Effector CD8-positive, alpha-beta T cell (primary cell): ENCODE measurements around the gene B3GAT3.
"Not testable (repeated sequence)": the region's sequence is repeated elsewhere in the genome, so short reads cannot be mapped to it uniquely, and the experiment has no call there.

ENCODE experiments used
- DNase-seq: peaks from one replicate; lab custom pipeline; 2025; lab: John Stamatoyannopoulos, UW
- total RNA-seq, 4 experiments: gene quantifications; one replicate each; lab custom pipeline; 2026; lab: John Stamatoyannopoulos, UW

B3GAT3 gene
- total RNA-seq, result 53.6 to 72.5 (median 56.0) reads per million in 4 experiments

GRCh38 chr11:62621567-62622470, at the start of gene B3GAT3:
B3GAT3 (minus strand) TSS chr11:62621986; CDS start chr11:62621947, 39 bp downstream.
- peak; percentile 92 for DNase-seq

DNA sequence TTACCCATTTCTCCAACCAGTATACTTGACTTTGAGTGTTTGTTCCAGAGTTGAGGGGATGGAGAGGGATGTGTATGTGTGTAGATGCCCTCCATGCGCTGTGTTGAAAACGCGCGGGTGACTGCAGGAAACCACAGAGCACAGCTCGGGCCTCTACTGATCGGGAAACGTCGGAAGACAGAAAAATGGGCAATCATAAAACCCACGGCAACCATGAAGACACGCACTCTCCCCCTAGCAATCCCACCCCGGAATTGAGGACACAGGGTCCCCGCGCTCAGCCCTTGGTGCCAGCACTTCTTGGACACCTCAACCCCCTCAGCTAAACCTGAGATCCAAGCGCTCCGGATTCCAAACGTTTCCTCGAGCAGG, 49.4 kb upstream of the B3GAT3 start:
- no peak for DNase-seq

GRCh38 chr11:62669420-62670161, 47.8 kb upstream of the B3GAT3 start:
- DNase-seq, result no peak

- DNase-seq, result no peak
Observed at GRCh38 chr11:62667460-62667859, 45.7 kb upstream of the B3GAT3 start.

DNA sequence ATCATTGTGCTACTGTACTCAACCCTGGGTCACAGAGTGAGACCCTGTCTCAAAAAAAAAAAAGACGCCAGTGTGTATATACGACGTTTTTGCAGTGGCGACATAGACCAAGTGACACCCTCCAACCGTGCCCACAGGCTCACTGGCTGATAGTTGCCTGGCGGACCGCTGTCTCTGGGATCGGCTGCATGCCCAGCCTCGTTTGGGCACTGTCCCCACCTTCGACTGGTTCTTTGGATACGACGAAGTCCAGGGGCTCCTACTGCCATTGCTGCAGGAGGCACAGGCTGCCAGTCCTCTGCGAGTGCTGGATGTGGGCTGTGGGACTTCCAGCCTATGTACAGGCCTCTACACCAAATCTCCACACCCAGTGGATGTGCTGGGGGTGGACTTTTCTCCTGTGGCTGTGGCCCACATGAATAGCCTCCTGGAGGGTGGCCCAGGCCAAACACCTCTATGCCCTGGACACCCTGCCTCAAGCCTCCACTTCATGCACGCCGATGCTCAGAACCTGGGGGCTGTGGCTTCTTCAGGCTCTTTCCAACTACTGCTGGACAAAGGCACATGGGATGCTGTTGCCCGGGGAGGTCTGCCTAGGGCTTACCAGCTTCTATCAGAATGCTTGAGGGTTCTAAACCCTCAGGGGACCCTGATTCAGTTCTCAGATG, 44.6 kb upstream of the B3GAT3 start:
- DNase-seq, result no peak

GRCh38 chr11:62665599-62666258, 43.9 kb upstream of the B3GAT3 start:
- DNase-seq, result peak; percentile 31

DNA sequence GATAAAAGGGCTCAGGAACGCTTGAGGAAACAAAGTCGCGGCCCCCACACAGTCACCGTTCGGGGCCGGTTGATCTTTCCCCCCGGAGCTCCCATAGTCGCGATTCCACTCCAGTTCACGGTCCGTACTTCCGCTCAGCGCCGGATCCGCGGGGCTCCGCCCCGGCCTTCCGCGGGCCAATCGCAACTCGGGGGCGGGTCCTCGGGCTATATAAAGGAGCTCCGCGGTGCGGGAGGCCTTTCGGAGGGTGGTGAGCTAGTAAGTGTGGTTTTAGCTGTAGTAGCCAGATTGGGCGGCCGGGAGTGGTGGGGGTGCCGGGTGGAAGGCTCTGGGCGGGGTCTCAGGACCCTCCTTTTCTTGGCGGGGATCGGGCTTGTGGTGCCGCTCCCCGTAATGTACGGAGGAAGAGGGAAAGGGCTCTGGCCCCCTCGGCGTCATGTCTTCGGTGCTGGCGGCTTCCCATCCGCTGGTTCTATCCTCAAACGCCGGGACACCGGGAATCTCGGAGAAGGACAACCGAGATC, 43.4 kb upstream of the B3GAT3 start, which contains the start of the genes C11orf98 and CSKMT:
C11orf98 (minus strand) TSS at position 136 of the 524 bp plus-strand sequence; CDS start at position 95, 41 bp downstream.
CSKMT (plus strand) TSS at position 238 of the 524 bp plus-strand sequence. CDS start 568 bp downstream, outside the sequence.
- peak; percentile 93 for DNase-seq

- DNase-seq, result peak; percentile 52
Observed at GRCh38 chr11:62664405-62665074, 42.8 kb upstream of the B3GAT3 start.

GRCh38 chr11:62656796-62657429, 35.1 kb upstream of the B3GAT3 start:
- DNase-seq, result no peak

DNA sequence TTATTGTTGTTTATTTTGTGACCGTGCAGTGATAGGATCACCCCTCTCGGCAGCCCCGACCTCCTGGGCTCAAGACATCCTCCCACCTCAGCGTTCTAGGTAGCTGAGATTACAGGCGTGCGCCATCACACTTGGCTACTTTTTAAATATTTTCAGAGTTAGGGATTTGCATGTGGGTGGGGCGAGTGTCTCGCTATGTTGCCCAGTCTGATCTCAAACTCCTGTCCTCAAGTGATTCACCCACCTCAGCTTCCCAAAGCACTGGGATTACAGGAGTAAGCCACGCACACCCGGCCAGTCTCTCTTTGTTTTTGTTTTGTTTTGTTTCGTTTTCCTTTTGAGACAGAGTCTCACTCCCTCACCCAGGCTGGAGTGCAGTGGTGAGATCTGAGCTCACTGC, 32.5 kb upstream of the B3GAT3 start:
- no peak for DNase-seq

GRCh38 chr11:62652161-62653006, 30.6 kb upstream of the B3GAT3 start:
- DNase-seq, result no peak

DNA sequence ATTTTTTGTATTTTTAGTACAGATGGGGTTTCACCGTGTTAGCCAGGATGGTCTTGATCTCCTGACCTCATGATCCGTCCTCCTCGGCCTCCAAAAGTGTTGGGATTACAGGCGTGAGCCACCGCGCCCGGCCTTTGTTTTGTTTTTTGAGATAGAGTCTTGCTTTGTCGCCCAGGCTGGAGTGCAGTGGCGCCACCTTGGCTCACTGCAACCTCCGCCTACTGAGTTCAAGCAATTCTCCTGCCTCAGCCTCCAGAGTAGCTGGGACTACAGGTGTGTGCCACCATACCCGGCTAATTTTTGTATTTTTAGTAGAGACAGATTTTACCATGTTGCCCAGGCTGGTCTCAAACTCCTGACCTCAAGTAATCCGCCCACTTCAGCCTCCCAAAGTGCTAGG, 28.5 kb upstream of the B3GAT3 start:
- DNase-seq, result not testable (repeated sequence)

DNA sequence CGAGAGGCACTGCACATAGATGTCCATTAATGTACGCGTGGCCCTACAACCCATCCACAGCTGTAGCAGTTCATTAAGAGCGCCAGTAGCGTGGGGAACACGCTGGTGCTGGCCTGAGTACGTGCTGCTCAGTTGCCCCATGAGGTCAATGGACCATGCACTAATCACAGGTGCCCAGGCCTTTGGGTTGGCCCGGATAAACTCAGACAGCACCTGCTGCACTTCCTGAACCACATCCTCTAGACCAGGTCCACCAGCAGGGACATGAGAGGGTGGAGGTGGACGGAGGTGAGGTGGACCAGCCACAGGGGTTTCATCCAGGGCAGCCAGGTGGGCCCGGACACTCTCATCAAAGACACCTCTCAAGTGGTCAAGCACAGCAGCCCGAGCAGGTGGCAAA, 27.7 kb upstream of the B3GAT3 start:
- DNase-seq, result no peak

DNA sequence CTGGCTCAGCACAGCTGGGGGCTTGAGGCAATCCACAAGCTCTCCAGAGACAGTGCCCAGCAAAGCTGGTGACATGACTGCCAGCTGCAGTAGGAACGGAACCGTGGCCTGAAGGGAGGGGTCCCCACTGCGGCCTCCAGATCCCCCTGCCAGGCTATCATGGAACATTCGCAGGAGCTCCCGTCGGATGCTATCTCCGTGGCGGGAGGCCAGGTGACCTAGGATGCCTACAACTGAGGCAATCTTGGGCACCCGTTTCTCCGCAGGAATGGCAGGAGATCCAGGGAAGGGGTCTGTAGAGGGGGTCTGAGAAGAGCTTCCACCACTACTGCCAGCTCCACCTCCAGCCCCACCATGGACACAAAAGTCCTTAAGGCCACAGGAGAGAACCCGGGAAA, 27.2 kb upstream of the B3GAT3 start:
- DNase-seq, result no peak

DNA sequence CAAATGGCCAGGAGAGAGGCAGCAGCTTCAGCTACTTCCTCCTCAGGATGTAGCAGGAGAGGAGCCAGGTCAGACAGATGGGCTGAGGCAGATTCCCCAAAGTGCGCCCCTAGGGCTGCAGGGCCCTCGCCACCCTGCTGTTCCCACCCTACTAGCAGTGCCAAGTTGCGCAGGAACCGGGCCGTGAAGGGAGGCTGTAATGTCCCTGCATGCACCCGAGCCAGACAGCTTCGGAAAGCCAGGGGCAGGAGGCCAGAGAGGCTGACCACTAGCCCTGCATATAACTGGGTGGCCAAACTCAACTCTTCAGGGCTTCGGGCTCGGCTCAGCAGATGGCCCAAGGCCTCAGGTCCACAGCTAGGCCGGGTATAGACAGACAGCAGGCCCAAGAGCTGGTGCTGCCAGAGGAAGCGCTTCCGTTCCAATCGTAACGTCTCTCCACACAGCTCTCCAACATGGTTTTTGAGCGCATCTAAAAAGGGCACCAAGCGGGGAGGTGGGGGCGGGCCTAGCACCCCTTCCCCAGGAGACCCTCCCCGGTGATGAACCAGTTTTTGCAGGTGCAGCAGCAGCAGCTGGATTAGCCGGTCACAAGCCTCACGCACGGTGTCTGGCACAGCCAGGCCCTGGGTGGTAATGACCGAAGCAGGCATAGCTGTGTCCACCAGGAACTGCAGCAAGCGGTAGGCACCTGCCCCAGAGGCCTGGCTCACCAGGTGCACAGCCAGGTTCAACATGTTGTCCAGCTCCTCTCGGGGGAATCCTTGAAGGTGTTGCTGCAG, 26.6 kb upstream of the B3GAT3 start:
- no peak for DNase-seq

DNA sequence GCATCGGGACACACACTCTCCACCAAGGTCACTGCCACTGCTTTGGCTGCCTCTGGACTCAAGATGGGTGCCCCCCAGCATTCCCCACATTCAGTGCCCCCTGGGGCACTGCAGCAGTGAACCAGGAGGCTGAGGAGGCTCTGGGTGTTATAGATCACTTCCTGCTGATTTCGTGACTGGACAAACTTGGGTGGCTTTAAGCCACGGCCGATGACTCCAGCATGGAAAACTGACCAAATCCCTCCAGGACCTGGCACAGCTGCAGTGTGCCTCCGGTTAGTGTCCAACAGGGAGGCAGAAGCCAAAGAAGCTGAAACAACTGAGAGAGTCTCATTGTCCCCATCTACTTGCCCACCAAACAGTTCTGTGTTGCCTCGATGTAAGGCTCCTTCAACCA, 25.8 kb upstream of the B3GAT3 start:
- no peak for DNase-seq

DNA sequence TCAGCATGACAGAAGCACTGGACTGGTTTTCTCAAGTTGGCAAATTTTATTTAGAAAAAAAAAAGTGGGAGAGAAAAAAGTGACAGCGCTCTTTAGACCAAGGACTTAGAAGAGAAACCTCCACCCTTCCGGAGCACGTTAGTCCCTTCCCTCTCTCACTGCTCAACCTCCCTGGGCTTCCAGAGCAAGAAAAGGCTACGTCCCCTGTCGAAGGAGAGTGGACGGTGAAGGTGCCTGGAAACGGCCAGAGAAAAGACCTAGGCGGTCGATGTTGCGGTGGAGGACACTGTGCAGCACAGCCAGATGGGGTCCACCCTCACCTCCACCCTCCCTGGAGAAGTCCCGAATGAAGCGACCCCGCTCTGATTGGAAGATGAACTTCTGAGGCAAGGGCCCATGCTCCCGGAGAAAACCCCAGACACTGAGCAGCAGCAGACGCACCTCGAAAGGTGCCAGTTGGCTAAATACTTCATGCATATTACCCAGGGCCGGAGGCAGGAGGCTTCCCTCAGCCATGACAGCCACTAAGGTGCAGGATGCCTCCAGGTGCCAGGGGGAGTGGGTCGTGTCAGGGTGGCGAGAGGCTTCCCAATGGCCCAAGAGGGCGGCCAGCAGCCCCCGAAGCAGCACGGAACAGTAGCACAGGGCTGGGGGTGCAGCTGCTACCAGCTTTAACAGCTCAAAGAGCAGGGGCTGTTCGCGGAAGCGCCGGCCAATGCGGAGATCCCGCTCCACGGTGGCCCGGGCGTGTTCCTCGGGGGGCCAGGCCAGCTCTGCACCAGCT, 25.2 kb upstream of the B3GAT3 start:
- no peak for DNase-seq
